Endothelial cell of umbilical vein (primary cell): ENCODE data around the gene UBA6.

Experiments
- CTCF ChIP-seq, 2 donors: IDR thresholded peaks; 1 replicate in 1 of 2; 2 replicates in 1 of 2; pipeline ENCODE4 v1.5.1; 2011; ENCODE audit warnings: low read length in 2 of 2, mild to moderate bottlenecking in 2 of 2, moderate library complexity in 2 of 2, control low read depth in 1 of 2, inconsistent platforms in 1 of 2, low read depth in 1 of 2; ENCODE audit not compliant: insufficient read depth in 1 of 2; ENCODE audit errors: extremely low read depth in 1 of 2
- EZH2 ChIP-seq: IDR thresholded peaks from 2 replicates; pipeline ENCODE4 v1.6.1; 2012; ENCODE audit warnings: borderline replicate concordance, low read depth, mild to moderate bottlenecking, moderate library complexity, low read length, inconsistent platforms; ENCODE audit not compliant: severe bottlenecking
- FOS ChIP-seq: IDR thresholded peaks from 2 replicates; pipeline ENCODE4 v1.6.1; 2011; ENCODE audit warnings: mild to moderate bottlenecking, low read length, moderate library complexity, borderline replicate concordance; ENCODE audit not compliant: insufficient read depth
- GATA2 ChIP-seq: IDR thresholded peaks from 2 replicates; pipeline ENCODE4 v1.7.0; 2011; ENCODE audit warnings: low read depth, mild to moderate bottlenecking, moderate library complexity, mixed read lengths, low read length; ENCODE audit not compliant: insufficient read length, insufficient read depth
- JUN ChIP-seq: IDR thresholded peaks from 2 replicates; pipeline ENCODE4 v1.6.1; 2011; ENCODE audit warnings: borderline replicate concordance, low read depth; ENCODE audit not compliant: insufficient read length, insufficient read depth
- MAX ChIP-seq: IDR thresholded peaks from 2 replicates; pipeline ENCODE4 v1.6.1; 2011; ENCODE audit not compliant: insufficient read depth, insufficient read length
- MYC ChIP-seq: IDR thresholded peaks from one replicate; pipeline ENCODE4 v1.6.1; 2011; ENCODE audit warnings: mild to moderate bottlenecking, low read depth, low read length
- POLR2A ChIP-seq: IDR thresholded peaks from 2 replicates; pipeline ENCODE4 v1.6.1; 2012; ENCODE audit warnings: low read depth, mild to moderate bottlenecking, control low read depth, low read length
- POLR2AphosphoS5 ChIP-seq: IDR thresholded peaks from 2 replicates; pipeline ENCODE4 v1.6.1; 2012; ENCODE audit warnings: low read depth, mild to moderate bottlenecking, control low read depth, low read length, moderate library complexity; ENCODE audit not compliant: insufficient read depth

GRCh38 chr4:67581208-67581857 is 119.6 kb downstream of the UBA6 start:
- TF ChIP-seq POLR2A = no peak
- no peak for TF ChIP-seq CTCF (IDR thresholded peaks at IDR 0.05; ENCODE audit: extremely low read depth in 1 of 2, insufficient read depth in 1 of 2, low read depth in 1 of 2, low read length in 2 of 2)
- TF ChIP-seq EZH2 = no peak
- TF ChIP-seq POLR2AphosphoS5 = no peak
- no peak for TF ChIP-seq FOS
- no peak for TF ChIP-seq JUN
- no peak for TF ChIP-seq MAX
- TF ChIP-seq GATA2 = no peak
- TF ChIP-seq MYC = no peak
